ENCODE data around the gene GRIA1.

- TF ChIP-seq, protein P1, sequence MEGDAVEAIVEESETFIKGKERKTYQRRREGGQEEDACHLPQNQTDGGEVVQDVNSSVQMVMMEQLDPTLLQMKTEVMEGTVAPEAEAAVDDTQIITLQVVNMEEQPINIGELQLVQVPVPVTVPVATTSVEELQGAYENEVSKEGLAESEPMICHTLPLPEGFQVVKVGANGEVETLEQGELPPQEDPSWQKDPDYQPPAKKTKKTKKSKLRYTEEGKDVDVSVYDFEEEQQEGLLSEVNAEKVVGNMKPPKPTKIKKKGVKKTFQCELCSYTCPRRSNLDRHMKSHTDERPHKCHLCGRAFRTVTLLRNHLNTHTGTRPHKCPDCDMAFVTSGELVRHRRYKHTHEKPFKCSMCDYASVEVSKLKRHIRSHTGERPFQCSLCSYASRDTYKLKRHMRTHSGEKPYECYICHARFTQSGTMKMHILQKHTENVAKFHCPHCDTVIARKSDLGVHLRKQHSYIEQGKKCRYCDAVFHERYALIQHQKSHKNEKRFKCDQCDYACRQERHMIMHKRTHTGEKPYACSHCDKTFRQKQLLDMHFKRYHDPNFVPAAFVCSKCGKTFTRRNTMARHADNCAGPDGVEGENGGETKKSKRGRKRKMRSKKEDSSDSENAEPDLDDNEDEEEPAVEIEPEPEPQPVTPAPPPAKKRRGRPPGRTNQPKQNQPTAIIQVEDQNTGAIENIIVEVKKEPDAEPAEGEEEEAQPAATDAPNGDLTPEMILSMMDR (IDR thresholded peaks at IDR 0.05): no peak
- TF ChIP-seq POLR2A (IDR thresholded peaks at IDR 0.05) (no peak), EP300 (IDR thresholded peaks at IDR 0.05) (no peak)
Measured at GRCh38 chr5:153707626-153708025, 217.2 kb downstream of the GRIA1 start.
